OCI-LY1 (cell line): ENCODE data around the gene DEPDC5.
"Not testable (repeated sequence)": the region's sequence is repeated elsewhere in the genome, so short reads cannot be mapped to it uniquely, and the experiment has no call there.

Source experiments
- H2AFZ ChIP-seq: fragments of 200-600 bp; sonication (generic), shearing (Covaris generic); 2 replicates; pipeline ENCODE4 v1.6.0; 2014; ENCODE audit warnings: antibody characterized with exemption, mild to moderate bottlenecking, low read length
- H3F3A ChIP-seq: fragments of 200-600 bp; sonication (generic), shearing (Covaris generic); 2 replicates; pipeline ENCODE4 v1.6.0; 2014; ENCODE audit warnings: mild to moderate bottlenecking, antibody characterized with exemption, low read length, moderate library complexity; ENCODE audit not compliant: insufficient read depth
- H3K27ac ChIP-seq: fragments of 200-600 bp; sonication (generic); 2 replicates; pipeline ENCODE4 v1.5.1; 2014; ENCODE audit warnings: low read length, mixed run types, mild to moderate bottlenecking, low read depth; ENCODE audit not compliant: poor library complexity, severe bottlenecking
- H3K27me3 ChIP-seq: fragments of 200-600 bp; sonication (generic); 2 replicates; pipeline ENCODE4 v1.6.0; 2014; ENCODE audit warnings: antibody characterized with exemption, mild to moderate bottlenecking, low read length, moderate library complexity; ENCODE audit not compliant: insufficient read depth
- H3K36me3 ChIP-seq: fragments of 200-600 bp; sonication (generic); 2 replicates; pipeline ENCODE4 v1.6.1; 2014; ENCODE audit warnings: mild to moderate bottlenecking, antibody characterized with exemption, low read length, moderate library complexity, mixed read lengths; ENCODE audit not compliant: insufficient read depth
- H3K4me1 ChIP-seq: fragments of 200-600 bp; sonication (generic); 2 replicates; pipeline ENCODE4 v1.5.1; 2014; ENCODE audit warnings: mild to moderate bottlenecking, low read length, moderate library complexity; ENCODE audit not compliant: insufficient read depth, severe bottlenecking
- H3K4me2 ChIP-seq: fragments of 200-600 bp; sonication (generic), shearing (Covaris generic); 2 replicates; pipeline ENCODE4 v1.6.1; 2014; ENCODE audit warnings: low read length
- H3K4me3 ChIP-seq: fragments of 200-600 bp; sonication (generic); 2 replicates; pipeline ENCODE4 v1.5.1; 2014; ENCODE audit warnings: low read length, low read depth, mild to moderate bottlenecking, mixed read lengths; ENCODE audit not compliant: poor library complexity, severe bottlenecking
- H3K79me2 ChIP-seq: fragments of 200-600 bp; shearing (Covaris generic); 2 replicates; pipeline ENCODE4 v1.6.1; 2016; ENCODE audit warnings: mixed run types, low read length, mixed read lengths; ENCODE audit not compliant: insufficient read depth
- H3K9ac ChIP-seq: fragments of 200-600 bp; sonication (generic), shearing (Covaris generic); 2 replicates; pipeline ENCODE4 v1.6.1; 2014; ENCODE audit warnings: mild to moderate bottlenecking, low read length, mixed read lengths
- H3K9me2 ChIP-seq: fragments of 200-600 bp; sonication (generic), shearing (Covaris generic); 2 replicates; pipeline ENCODE4 v1.6.1; 2014; ENCODE audit warnings: low read depth, mild to moderate bottlenecking, low read length, mixed read lengths
- H3K9me3 ChIP-seq: fragments of 200-600 bp; shearing (Covaris generic); 2 replicates; pipeline ENCODE4 v1.6.1; 2014; ENCODE audit warnings: low read length, mixed read lengths
- H4K20me1 ChIP-seq: fragments of 200-600 bp; sonication (generic), shearing (Covaris generic); 2 replicates; pipeline ENCODE4 v1.6.0; 2016; ENCODE audit warnings: mild to moderate bottlenecking, low read length; ENCODE audit not compliant: insufficient read depth
- CTCF ChIP-seq: fragments of 200-600 bp; sonication (generic), shearing (Covaris generic); IDR thresholded peaks from 2 replicates; pipeline ENCODE4 v1.5.1; 2017; ENCODE audit warnings: mild to moderate bottlenecking, antibody characterized with exemption, low read length, moderate library complexity, mixed read lengths
- EZH2 ChIP-seq: fragments of 200-600 bp; sonication (generic), shearing (Covaris generic); IDR thresholded peaks from 2 replicates; pipeline ENCODE4 v1.8.0; 2017; ENCODE audit warnings: borderline replicate concordance, mixed run types, mild to moderate bottlenecking, antibody characterized with exemption, low read length, moderate library complexity, mixed read lengths

Gene DEPDC5

GRCh38 chr22:31753005-31753633, 700 bp upstream of the DEPDC5 start:
- peaks cover 32% of the 10 kb centered on the region for H3K79me2 ChIP-seq
- TF ChIP-seq EZH2 = no peak
- no peak for TF ChIP-seq CTCF
- H3K36me3 ChIP-seq = peaks cover 17% of the 10 kb centered on the region; the same call in 1 of the 2 replicates
- no peaks in the 10 kb centered on the region for H4K20me1 ChIP-seq
- peaks cover 8% of the 10 kb centered on the region for H3F3A ChIP-seq
- H2AFZ ChIP-seq = no peak overlapping the region
- peak overlapping the region; percentile 91 for H3K4me3 ChIP-seq
- no peaks in the 10 kb centered on the region for H3K9me3 ChIP-seq
- peaks cover 49% of the 10 kb centered on the region for H3K4me1 ChIP-seq
- H3K4me2 ChIP-seq = peak overlapping the region; percentile 85
- H3K27ac ChIP-seq = peak overlapping the region; percentile 94
- no peaks in the 10 kb centered on the region for H3K9me2 ChIP-seq
- no peaks in the 10 kb centered on the region for H3K27me3 ChIP-seq
- peak overlapping the region; percentile 93 for H3K9ac ChIP-seq

- peak overlapping the region; percentile 94 for H3K9ac ChIP-seq
- peaks cover 16% of the 10 kb centered on the region for H3K79me2 ChIP-seq
- H3K27ac ChIP-seq = peak overlapping the region; percentile 69
- no peak for TF ChIP-seq EZH2
- no peak for TF ChIP-seq CTCF
- peaks cover 39% of the 10 kb centered on the region for H3K4me1 ChIP-seq
- no peaks in the 10 kb centered on the region for H3K9me2 ChIP-seq
- H3K9me3 ChIP-seq = no peaks in the 10 kb centered on the region
- H3K4me3 ChIP-seq = peak overlapping the region; percentile 91
- peaks cover 21% of the 10 kb centered on the region for H3K36me3 ChIP-seq
- H3K27me3 ChIP-seq = no peaks in the 10 kb centered on the region
- no peak overlapping the region for H2AFZ ChIP-seq
- H4K20me1 ChIP-seq = no peaks in the 10 kb centered on the region
- peaks cover 8% of the 10 kb centered on the region for H3F3A ChIP-seq
- H3K4me2 ChIP-seq = peak overlapping the region; percentile 88
Measured at GRCh38 chr22:31754813-31755212, 994 bp downstream of the DEPDC5 start.

GRCh38 chr22:31757265-31757664, 3.4 kb downstream of the DEPDC5 start:
- TF ChIP-seq EZH2 = no peak
- TF ChIP-seq CTCF = no peak
- H3K4me2 ChIP-seq = no peak overlapping the region
- H3K9me2 ChIP-seq = no peaks in the 10 kb centered on the region
- no peak overlapping the region for H3K4me3 ChIP-seq
- H3K27ac ChIP-seq = no peak overlapping the region
- H2AFZ ChIP-seq = no peak overlapping the region
- no peaks in the 10 kb centered on the region for H4K20me1 ChIP-seq
- H3K9ac ChIP-seq = no peak overlapping the region
- H3K79me2 ChIP-seq = peaks cover 16% of the 10 kb centered on the region
- no peaks in the 10 kb centered on the region for H3K27me3 ChIP-seq
- H3K4me1 ChIP-seq = peaks cover 25% of the 10 kb centered on the region
- no peaks in the 10 kb centered on the region for H3K9me3 ChIP-seq
- peaks cover 42% of the 10 kb centered on the region for H3K36me3 ChIP-seq
- H3F3A ChIP-seq = peaks cover 3% of the 10 kb centered on the region

GRCh38 chr22:31758860-31759259, 5.0 kb downstream of the DEPDC5 start:
- Histone ChIP-seq H3K36me3 (peaks cover 49% of the 10 kb centered on the region), H3K79me2 (peaks cover 16% of the 10 kb centered on the region), H3K4me1 (peaks cover 12% of the 10 kb centered on the region)
- H3K9me3 ChIP-seq, H3K4me3 ChIP-seq, H3K9ac ChIP-seq, H3K4me2 ChIP-seq, H4K20me1 ChIP-seq, H3K27me3 ChIP-seq, H3F3A ChIP-seq, H3K27ac ChIP-seq, H3K9me2 ChIP-seq, H2AFZ ChIP-seq: not testable (repeated sequence)
